HepG2 (cell line): ENCODE data around the gene SPATA13. TPM values are rescaled to one million over a fixed set of nuclear protein-coding genes. Genes with fewer than 3 reads are reported as not detected.
A peak's percentile ranks its signal among the peaks of the same experiment; 100 is the strongest.

Source experiments
- ATAC-seq: fragments of 200-7000 bp; cut with Tn5 transposase; 3 replicates; pipeline ENCODE4 v1.9.1; 2020; ENCODE audit warnings: mild to moderate bottlenecking, moderate library complexity
- BruUV-seq: library from RNA; stranded (reverse); fragments of 400-500 nt; replicated peaks from 2 replicates; lab custom pipeline; 2021; lab: Mats Ljungman, UMichigan
- CTCF ChIA-PET: fragments of 300-600 bp; formaldehyde crosslinking; extraction: SDS; loops from one replicate; lab custom pipeline; 2021; ENCODE audit warnings: low total read pairs, inconsistent platforms, low intra/inter-chr PET ratio; lab: Yijun Ruan, JAX
- POLR2A ChIA-PET: fragments of 350-600 bp; sonication (Branson Sonifier 250); formaldehyde crosslinking; loops from one replicate; lab custom pipeline; 2020; ENCODE audit warnings: antibody characterized with exemption, inconsistent platforms; lab: Yijun Ruan, JAX
- DNase-seq: peaks from one replicate; pipeline ENCODE4 v3.0.0-alpha.2; 2015; ENCODE audit warnings: low spot score
- FAIRE-seq: peaks from 3 replicates; lab custom pipeline; 2011; peaks lifted over from hg19 to GRCh38; lab: Jason Lieb, UNC
- H2AFZ ChIP-seq: one replicate; pipeline ENCODE4 v1.6.1; 2011; ENCODE audit warnings: low read length, inconsistent platforms
- H3K27ac ChIP-seq: fragments of 300-600 bp; 3 replicates; pipeline ENCODE4 v1.8.0; 2011; ENCODE audit warnings: mixed run types, mild to moderate bottlenecking, mixed read lengths, low read length, inconsistent platforms; ENCODE audit not compliant: insufficient read depth; ENCODE audit errors: extremely low read length
- H3K27me3 ChIP-seq, 2 experiments: fragments of 200-600 bp in 1 of 2; 2 replicates in 1 of 2; 3 replicates in 1 of 2; pipeline versions ENCODE4 v1.6.0 to v1.8.0; 2011; ENCODE audit warnings: low read length in 2 of 2, mild to moderate bottlenecking in 2 of 2, moderate library complexity in 2 of 2, inconsistent platforms in 1 of 2; ENCODE audit not compliant: insufficient read depth in 2 of 2, control insufficient read depth in 1 of 2
- H3K36me3 ChIP-seq, 2 experiments: fragments of 200-600 bp in 1 of 2; replicated peaks in 1 of 2; 2 replicates in 1 of 2; 3 replicates in 1 of 2; pipeline versions ENCODE4 v1.5.1 to v1.8.0; 2011; ENCODE audit warnings: low read length in 2 of 2, inconsistent platforms in 1 of 2; ENCODE audit not compliant: insufficient read depth in 2 of 2, control insufficient read depth in 1 of 2
- H3K4me1 ChIP-seq: 2 replicates; pipeline ENCODE4 v1.5.1; 2012; ENCODE audit warnings: low read length, inconsistent platforms; ENCODE audit not compliant: insufficient read depth
- H3K4me2 ChIP-seq: 2 replicates; pipeline ENCODE4 v1.6.0; 2011; ENCODE audit warnings: low read depth, low read length, inconsistent platforms
- H3K4me3 ChIP-seq, 3 experiments: fragments of 200-600 bp in 1 of 3; sonication (generic), shearing (Covaris generic) in 1 of 3; replicated peaks in 1 of 3; 2 replicates each; pipeline ENCODE4 v1.5.1; 2011 to 2016; ENCODE audit warnings: low read length in 3 of 3, inconsistent platforms in 2 of 3, low read depth in 2 of 3, mild to moderate bottlenecking in 2 of 3, control low read depth in 1 of 3, mixed read lengths in 1 of 3; ENCODE audit not compliant: insufficient read depth in 1 of 3
- H3K79me2 ChIP-seq: one replicate; pipeline ENCODE4 v1.6.1; 2011; ENCODE audit warnings: low read length, inconsistent platforms; ENCODE audit not compliant: insufficient read depth
- H3K9ac ChIP-seq: 2 replicates; pipeline ENCODE4 v1.6.0; 2011; ENCODE audit warnings: mild to moderate bottlenecking, low read depth, low read length, inconsistent platforms; ENCODE audit not compliant: insufficient read depth
- H3K9me3 ChIP-seq: 2 replicates; pipeline ENCODE4 v1.5.1; 2012; ENCODE audit warnings: mild to moderate bottlenecking, low read length
- H4K20me1 ChIP-seq: 2 replicates; pipeline ENCODE4 v1.6.0; 2011; ENCODE audit warnings: inconsistent platforms, mild to moderate bottlenecking, low read length, moderate library complexity; ENCODE audit not compliant: insufficient read depth
- CBX1 ChIP-seq: IDR thresholded peaks from one replicate; pipeline ENCODE4 v1.6.1; 2016; ENCODE audit warnings: antibody characterized with exemption, low read depth
- DPF2 ChIP-seq: sonication (generic); formaldehyde crosslinking; IDR thresholded peaks from 2 replicates; pipeline ENCODE4 v1.4.0; 2020; ENCODE audit warnings: mild to moderate bottlenecking, low read depth, missing genetic modification reagents, borderline replicate concordance
- HNRNPK ChIP-seq: fragments of 200-400 bp; formaldehyde crosslinking; IDR thresholded peaks from 2 replicates; pipeline ENCODE4 v1.6.1; 2018; ENCODE audit warnings: low read length, low read depth, moderate library complexity, mild to moderate bottlenecking; ENCODE audit not compliant: poor library complexity, severe bottlenecking
- JDP2 ChIP-seq: sonication (generic); formaldehyde crosslinking; IDR thresholded peaks from 2 replicates; pipeline ENCODE4 v1.8.1; 2022; ENCODE audit warnings: missing genetic modification reagents, borderline replicate concordance
- NCOA5 ChIP-seq: sonication (generic); formaldehyde crosslinking; IDR thresholded peaks from 2 replicates; pipeline ENCODE4 v1.4.0; 2020; ENCODE audit warnings: missing genetic modification reagents
- RARA ChIP-seq: IDR thresholded peaks from 2 replicates; pipeline ENCODE4 v1.6.1; 2016; ENCODE audit warnings: missing genetic modification reagents, missing compliant biosample characterization
- RBFOX2 ChIP-seq: fragments of 200-400 bp; formaldehyde crosslinking; IDR thresholded peaks from 2 replicates; pipeline ENCODE4 v1.6.1; 2017; ENCODE audit warnings: low read depth, mild to moderate bottlenecking, low read length
- SRY ChIP-seq: sonication (generic); formaldehyde crosslinking; IDR thresholded peaks from 2 replicates; pipeline ENCODE4 v1.8.0; 2022; ENCODE audit warnings: mild to moderate bottlenecking, missing genetic modification reagents
- ZNF160 ChIP-seq: sonication (generic); formaldehyde crosslinking; IDR thresholded peaks from 2 replicates; pipeline ENCODE4 v1.8.0; 2022; ENCODE audit warnings: mild to moderate bottlenecking, inconsistent platforms, missing genetic modification reagents
- ZNF3 ChIP-seq: IDR thresholded peaks from 2 replicates; pipeline ENCODE4 v1.7.0; 2017; ENCODE audit warnings: inconsistent platforms
- ZNF441 ChIP-seq: sonication (generic); formaldehyde crosslinking; IDR thresholded peaks from 2 replicates; pipeline ENCODE4 v1.7.0; 2021; ENCODE audit warnings: missing genetic modification reagents, borderline replicate concordance
- ZNF720 ChIP-seq: sonication (generic); formaldehyde crosslinking; IDR thresholded peaks from 2 replicates; pipeline ENCODE4 v1.4.0; 2020; ENCODE audit warnings: missing genetic modification reagents
- ZNF772 ChIP-seq: sonication (generic); formaldehyde crosslinking; IDR thresholded peaks from 2 replicates; pipeline ENCODE4 v1.5.0; 2020; ENCODE audit warnings: mild to moderate bottlenecking, missing genetic modification reagents
- ZNF777 ChIP-seq: sonication (generic); formaldehyde crosslinking; IDR thresholded peaks from 2 replicates; pipeline ENCODE4 v1.4.0; 2020; ENCODE audit warnings: missing genetic modification reagents
- WGBS: methylation state at CpG from one replicate; pipeline ENCODE4 v1.1.6; 2017; ENCODE audit warnings: low lambda C conversion rate; 5-methylcytosine and 5-hydroxymethylcytosine counted together
- in situ Hi-C: cut with HindIII; loops from 2 replicates; pipeline ENCODE4 v1.10.0; 2017; ENCODE audit warnings: low pct_unique_long_range_greater_than_20kb; ENCODE audit not compliant: extremely low pct_ligation_motif_present
- intact Hi-C: fragments of 100-400 bp; cut with micrococcal nuclease; formaldehyde crosslinking; loops from one replicate; pipeline ENCODE4 v1.10.0; 2022; ENCODE audit not compliant: unreplicated experiment
- polyA plus RNA-seq, 8 experiments: library from polyadenylated mRNA; depleted of rRNA in 3 of 8; stranded (reverse) in 7 of 8; unstranded in 1 of 8; fragments of >200 nt; fragmentation: Illumina TruSeq in 4 of 8; extraction: Trizol in 4 of 8; gene quantifications; 2 replicates each; pipeline versions ENCODE4 v1.2.1 to v1.2.3, GENCODE V29; 2011 to 2016; ENCODE audit warnings: low read depth in 4 of 8, missing spikeins in 1 of 8, mixed read lengths in 1 of 8; ENCODE audit not compliant: insufficient read depth in 1 of 8
- total RNA-seq, 5 experiments: library from RNA; depleted of rRNA; stranded (reverse); fragments of >200 nt; fragmentation: Illumina TruSeq; extraction: Trizol; gene quantifications; 2 replicates each; pipeline ENCODE4 v1.2.3, GENCODE V29; 2016; ENCODE audit warnings: low read depth in 1 of 5
- TF ChIP-seq, protein P1 (sequence below): sonication (generic); formaldehyde crosslinking; IDR thresholded peaks from 2 replicates; pipeline ENCODE4 v1.8.0; 2022; ENCODE audit warnings: mild to moderate bottlenecking, missing genetic modification reagents
- TF ChIP-seq, protein P2 (sequence below): sonication (generic); formaldehyde crosslinking; IDR thresholded peaks from 2 replicates; pipeline ENCODE4 v1.5.0; 2020; ENCODE audit warnings: mild to moderate bottlenecking, missing genetic modification reagents

SPATA13 gene
- total and polyA plus RNA-seq, 2 of the 13 experiments (the other 11 are each of a cell fraction or from before 2014, with no cell fraction given): 11.3 to 14.2 TPM

DNA sequence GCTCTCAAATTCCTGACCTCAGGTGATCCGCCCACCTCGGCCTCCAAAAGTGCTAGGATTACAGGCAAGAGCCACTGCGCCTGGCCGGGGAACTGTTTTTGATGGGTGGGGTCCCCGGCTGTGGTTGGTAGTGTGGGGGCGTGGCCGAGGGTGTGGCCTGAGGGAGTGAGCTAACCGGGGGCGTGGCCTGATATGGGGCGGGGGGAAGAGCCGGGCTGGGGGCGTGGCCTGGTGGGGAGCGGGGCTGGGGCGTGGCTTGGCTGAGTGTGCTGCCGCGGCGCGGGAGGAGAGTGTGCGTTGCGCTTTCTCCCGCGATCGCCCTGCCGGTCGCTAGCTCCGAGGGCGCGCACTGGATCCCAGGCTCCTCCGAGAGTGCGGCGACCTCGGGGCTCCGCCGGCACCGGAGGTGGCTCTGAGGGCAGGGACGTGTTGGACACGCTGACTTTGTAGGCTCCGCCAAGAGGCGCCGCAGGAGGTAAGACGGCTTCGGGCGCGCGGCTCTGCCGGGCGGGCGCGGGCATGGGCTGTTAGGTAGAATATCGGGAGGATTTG, at the start of gene SPATA13 (continued):
- TF ChIP-seq HNRNPK (peak; percentile 54), RBFOX2 (peak; percentile 77; the same call in 1 of the 2 replicates), SRY (CRISPR knock-in tag) (peak; percentile 80), RARA (CRISPR knock-in tag) (0 out of 2 replicates have a peak, but pooled peaks have one; percentile 6)
- TF ChIP-seq, protein P1, sequence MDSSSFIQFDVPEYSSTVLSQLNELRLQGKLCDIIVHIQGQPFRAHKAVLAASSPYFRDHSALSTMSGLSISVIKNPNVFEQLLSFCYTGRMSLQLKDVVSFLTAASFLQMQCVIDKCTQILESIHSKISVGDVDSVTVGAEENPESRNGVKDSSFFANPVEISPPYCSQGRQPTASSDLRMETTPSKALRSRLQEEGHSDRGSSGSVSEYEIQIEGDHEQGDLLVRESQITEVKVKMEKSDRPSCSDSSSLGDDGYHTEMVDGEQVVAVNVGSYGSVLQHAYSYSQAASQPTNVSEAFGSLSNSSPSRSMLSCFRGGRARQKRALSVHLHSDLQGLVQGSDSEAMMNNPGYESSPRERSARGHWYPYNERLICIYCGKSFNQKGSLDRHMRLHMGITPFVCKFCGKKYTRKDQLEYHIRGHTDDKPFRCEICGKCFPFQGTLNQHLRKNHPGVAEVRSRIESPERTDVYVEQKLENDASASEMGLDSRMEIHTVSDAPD (CRISPR knock-in tag): no peak
- TF ChIP-seq, protein P2, sequence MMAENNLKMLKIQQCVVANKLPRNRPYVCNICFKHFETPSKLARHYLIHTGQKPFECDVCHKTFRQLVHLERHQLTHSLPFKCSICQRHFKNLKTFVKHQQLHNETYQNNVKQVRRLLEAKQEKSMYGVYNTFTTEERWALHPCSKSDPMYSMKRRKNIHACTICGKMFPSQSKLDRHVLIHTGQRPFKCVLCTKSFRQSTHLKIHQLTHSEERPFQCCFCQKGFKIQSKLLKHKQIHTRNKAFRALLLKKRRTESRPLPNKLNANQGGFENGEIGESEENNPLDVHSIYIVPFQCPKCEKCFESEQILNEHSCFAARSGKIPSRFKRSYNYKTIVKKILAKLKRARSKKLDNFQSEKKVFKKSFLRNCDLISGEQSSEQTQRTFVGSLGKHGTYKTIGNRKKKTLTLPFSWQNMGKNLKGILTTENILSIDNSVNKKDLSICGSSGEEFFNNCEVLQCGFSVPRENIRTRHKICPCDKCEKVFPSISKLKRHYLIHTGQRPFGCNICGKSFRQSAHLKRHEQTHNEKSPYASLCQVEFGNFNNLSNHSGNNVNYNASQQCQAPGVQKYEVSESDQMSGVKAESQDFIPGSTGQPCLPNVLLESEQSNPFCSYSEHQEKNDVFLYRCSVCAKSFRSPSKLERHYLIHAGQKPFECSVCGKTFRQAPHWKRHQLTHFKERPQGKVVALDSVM (CRISPR knock-in tag): no peak

DNA sequence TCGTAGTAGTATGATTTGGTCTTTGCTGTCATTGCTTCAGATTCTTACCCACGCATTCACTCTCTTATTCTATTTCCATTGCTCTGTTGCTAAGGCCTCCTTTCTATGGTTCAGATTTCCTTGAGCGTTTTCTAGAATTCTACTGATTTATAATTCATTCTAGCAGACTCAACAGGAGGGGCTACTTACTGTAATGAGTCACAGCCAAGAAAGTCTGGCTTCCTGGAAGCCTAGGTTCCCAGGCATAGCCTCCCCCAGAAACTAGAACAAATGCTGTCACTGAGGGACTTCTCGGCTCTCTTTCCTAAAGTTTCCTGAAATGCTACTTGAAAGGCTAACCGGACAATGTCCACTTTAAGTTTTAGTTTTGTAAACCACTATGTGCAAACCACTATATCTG, 47.7 kb upstream of the SPATA13 start:
- Histone ChIP-seq H2AFZ (no peak overlapping the region), H3K27ac (no peak overlapping the region), H3K9ac (no peak overlapping the region), H3K9me3 (no peaks in the 10 kb centered on the region), H3K4me2 (no peak overlapping the region), H4K20me1 (no peaks in the 10 kb centered on the region)
- intact Hi-C loops: no loop called here
- ATAC-seq: no peak
- no peak for TF ChIP-seq ZNF772 (CRISPR knock-in tag)
- TF ChIP-seq ZNF160 (CRISPR knock-in tag): no peak
- no peak for TF ChIP-seq NCOA5 (CRISPR knock-in tag)
- TF ChIP-seq ZNF777 (CRISPR knock-in tag): no peak
- TF ChIP-seq CBX1: no peak
- no peak for TF ChIP-seq JDP2
- no peak for TF ChIP-seq DPF2 (CRISPR knock-in tag)
- TF ChIP-seq ZNF3 (CRISPR knock-in tag): no peak
- no peak for TF ChIP-seq ZNF441 (CRISPR knock-in tag)
- TF ChIP-seq ZNF720: no peak
- TF ChIP-seq, all 625 proteins: peak for 0
- WGBS: 47% methylated on average over 5 of the region's 5 CpGs
- no TSS peak for BruUV-seq
- ChIA-PET POLR2A (no interaction called here), CTCF (no interaction called here)
- FAIRE-seq: no peak
- H3K27me3 ChIP-seq: no peaks in the 10 kb centered on the region; a peak in 2 of 5 replicates
- peaks cover 6% of the 10 kb centered on the region; the same call in 1 of the 2 replicates for H3K4me1 ChIP-seq
- no peak overlapping the region for H3K4me3 ChIP-seq
- DNase-seq: no peak
- no peaks in the 10 kb centered on the region for H3K79me2 ChIP-seq
- in situ Hi-C loops: no loop called here
- no peaks in the 10 kb centered on the region for H3K36me3 ChIP-seq
